Astrocyte (in vitro differentiated cells and primary cell): ENCODE data around the gene NOX3.

Experiments used
- EZH2 ChIP-seq: IDR thresholded peaks from 2 replicates; pipeline ENCODE4 v1.6.1; 2012; ENCODE audit warnings: mild to moderate bottlenecking, low read length, inconsistent platforms; ENCODE audit not compliant: insufficient read depth
- TF ChIP-seq, protein P1 (sequence below): IDR thresholded peaks from 2 replicates; pipeline ENCODE4 v1.5.1; 2011; ENCODE audit warnings: low read depth, mild to moderate bottlenecking, inconsistent platforms, low read length, moderate library complexity; ENCODE audit not compliant: insufficient read depth

DNA sequence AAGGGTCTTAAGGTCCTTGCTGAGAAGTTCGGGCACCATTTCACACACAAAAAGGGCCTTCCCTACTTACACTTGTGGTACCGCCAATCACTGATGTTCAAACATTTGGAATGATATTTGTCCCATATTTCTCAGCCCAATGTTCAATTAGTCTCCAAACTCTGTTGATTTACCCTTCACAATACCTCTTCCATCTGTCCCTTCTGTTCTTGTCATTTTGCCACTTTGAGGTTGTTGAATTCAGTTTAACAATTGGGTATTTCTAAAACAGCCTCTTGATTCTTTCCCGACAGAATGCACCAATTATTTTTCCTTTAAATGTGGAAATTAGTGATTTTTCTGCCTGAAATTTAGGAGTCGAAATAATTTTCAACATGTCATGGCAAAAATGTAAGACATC is 46.2 kb downstream of the NOX3 start:
- TF ChIP-seq EZH2, result no peak
- TF ChIP-seq, protein P1, sequence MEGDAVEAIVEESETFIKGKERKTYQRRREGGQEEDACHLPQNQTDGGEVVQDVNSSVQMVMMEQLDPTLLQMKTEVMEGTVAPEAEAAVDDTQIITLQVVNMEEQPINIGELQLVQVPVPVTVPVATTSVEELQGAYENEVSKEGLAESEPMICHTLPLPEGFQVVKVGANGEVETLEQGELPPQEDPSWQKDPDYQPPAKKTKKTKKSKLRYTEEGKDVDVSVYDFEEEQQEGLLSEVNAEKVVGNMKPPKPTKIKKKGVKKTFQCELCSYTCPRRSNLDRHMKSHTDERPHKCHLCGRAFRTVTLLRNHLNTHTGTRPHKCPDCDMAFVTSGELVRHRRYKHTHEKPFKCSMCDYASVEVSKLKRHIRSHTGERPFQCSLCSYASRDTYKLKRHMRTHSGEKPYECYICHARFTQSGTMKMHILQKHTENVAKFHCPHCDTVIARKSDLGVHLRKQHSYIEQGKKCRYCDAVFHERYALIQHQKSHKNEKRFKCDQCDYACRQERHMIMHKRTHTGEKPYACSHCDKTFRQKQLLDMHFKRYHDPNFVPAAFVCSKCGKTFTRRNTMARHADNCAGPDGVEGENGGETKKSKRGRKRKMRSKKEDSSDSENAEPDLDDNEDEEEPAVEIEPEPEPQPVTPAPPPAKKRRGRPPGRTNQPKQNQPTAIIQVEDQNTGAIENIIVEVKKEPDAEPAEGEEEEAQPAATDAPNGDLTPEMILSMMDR, result no peak
